T follicular helper cell (primary cell): ENCODE data around the gene TTC28.
A peak's percentile ranks its signal among the peaks of the same experiment; 100 is the strongest.
"Not testable (repeated sequence)": the region's sequence is repeated elsewhere in the genome, so short reads cannot be mapped to it uniquely, and the experiment has no call there.

Experiments used
- DNase-seq: peaks from one replicate; pipeline ENCODE4 v3.0.0-alpha.2; 2020; ENCODE audit warnings: low read depth

The TTC28 gene

GRCh38 chr22:28484662-28485061, 195.0 kb downstream of the TTC28 start:
- no peak for DNase-seq

GRCh38 chr22:28481725-28482124, 197.9 kb downstream of the TTC28 start:
- no peak for DNase-seq

- no peak for DNase-seq
Measured at GRCh38 chr22:28480000-28480715, 199.5 kb downstream of the TTC28 start.

- no peak for DNase-seq
Measured at GRCh38 chr22:28478564-28478963, 201.1 kb downstream of the TTC28 start.

- DNase-seq: no peak
Measured at GRCh38 chr22:28477556-28477955, 202.1 kb downstream of the TTC28 start.

- DNase-seq: no peak
Measured at GRCh38 chr22:28474330-28474729, 205.3 kb downstream of the TTC28 start.

GRCh38 chr22:28473258-28473657, 206.4 kb downstream of the TTC28 start:
- DNase-seq: no peak

GRCh38 chr22:28467055-28467454, 212.6 kb downstream of the TTC28 start:
- DNase-seq: not testable (repeated sequence)

GRCh38 chr22:28466399-28466798, 213.2 kb downstream of the TTC28 start:
- no peak for DNase-seq

- no peak for DNase-seq
Measured at GRCh38 chr22:28465841-28466240, 213.8 kb downstream of the TTC28 start.

- no peak for DNase-seq
Measured at GRCh38 chr22:28464127-28464526, 215.5 kb downstream of the TTC28 start.

- not testable (repeated sequence) for DNase-seq
Measured at GRCh38 chr22:28463408-28463807, 216.2 kb downstream of the TTC28 start.

GRCh38 chr22:28462901-28463300, 216.7 kb downstream of the TTC28 start:
- no peak for DNase-seq

- no peak for DNase-seq
Measured at GRCh38 chr22:28462041-28462440, 217.6 kb downstream of the TTC28 start.

GRCh38 chr22:28454431-28455064, 225.1 kb downstream of the TTC28 start:
- no peak for DNase-seq

- no peak for DNase-seq
Measured at GRCh38 chr22:28450109-28450508, 229.5 kb downstream of the TTC28 start.

- no peak for DNase-seq
Measured at GRCh38 chr22:28449041-28449440, 230.6 kb downstream of the TTC28 start.

GRCh38 chr22:28448625-28449024, 231.0 kb downstream of the TTC28 start:
- no peak for DNase-seq

- DNase-seq: no peak
Measured at GRCh38 chr22:28444659-28445058, 235.0 kb downstream of the TTC28 start.

GRCh38 chr22:28443526-28443876, 236.1 kb downstream of the TTC28 start:
- DNase-seq: no peak

- no peak for DNase-seq
Measured at GRCh38 chr22:28442711-28443525, 236.7 kb downstream of the TTC28 start.

GRCh38 chr22:28442264-28442710, 237.4 kb downstream of the TTC28 start:
- DNase-seq: peak; percentile 23

- no peak for DNase-seq
Measured at GRCh38 chr22:28441720-28442263, 237.8 kb downstream of the TTC28 start.
